ENCODE results near the gene MYL7. TPM values are rescaled to one million over a fixed set of nuclear protein-coding genes. Genes with fewer than 3 reads are reported as not detected.

MYL7 gene
- total and polyA plus RNA-seq, 2 donors: 1.9 to 2.7 TPM

GRCh38 chr7:44094365-44094764 is 46.8 kb downstream of the MYL7 start:
- WGBS: 44% methylated on average over 2 of the region's 2 CpGs
- Histone ChIP-seq H3K4me1 (ENCODE audit: insufficient read depth) (no peaks in the 10 kb centered on the region), H3K27ac (ENCODE audit: low read depth) (no peak overlapping the region), H3K4me3 (ENCODE audit: low read depth, low read length) (no peak overlapping the region), H3K36me3 (ENCODE audit: insufficient read depth) (no peaks in the 10 kb centered on the region)
- no peak for DNase-seq (ENCODE audit: extremely low spot score)

DNA sequence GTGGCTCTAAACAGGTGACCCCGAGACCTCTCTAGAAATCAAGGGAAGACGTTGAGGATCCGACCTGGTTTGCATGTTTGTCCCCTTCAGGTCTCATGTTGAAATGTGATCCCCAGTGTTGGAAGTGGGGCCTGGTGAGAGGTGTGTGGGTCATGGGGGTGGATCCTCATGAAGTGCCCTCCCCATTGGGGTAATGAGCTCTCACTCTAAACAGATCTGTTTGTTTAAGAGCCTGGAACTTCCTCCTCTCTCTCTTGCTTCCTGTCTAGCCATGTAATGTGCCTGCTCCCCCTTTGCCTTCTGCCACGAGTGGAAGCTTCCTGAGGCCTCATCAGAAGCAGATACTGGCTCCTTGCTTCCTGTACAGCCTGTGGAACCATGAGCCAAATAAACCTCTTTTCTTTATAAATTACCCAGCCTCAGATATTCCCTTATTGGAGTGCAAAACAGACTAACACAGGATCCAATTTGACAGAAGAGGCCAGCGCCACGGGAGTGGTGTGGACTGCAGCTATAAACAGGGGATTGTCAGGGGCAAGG is 48.0 kb downstream of the MYL7 start:
- WGBS: 85% methylated on average over 6 of the region's 6 CpGs
- H3K27ac ChIP-seq (ENCODE audit: low read depth): no peak overlapping the region
- H3K4me1 ChIP-seq (ENCODE audit: insufficient read depth): no peaks in the 10 kb centered on the region
- H3K36me3 ChIP-seq (ENCODE audit: insufficient read depth): no peaks in the 10 kb centered on the region
- no peak for DNase-seq (ENCODE audit: extremely low spot score)
- H3K4me3 ChIP-seq (ENCODE audit: low read depth, low read length): no peak overlapping the region

Small RNAs within 50 kb of the gene (small RNA-seq; reads per million reads assigned to genes)
- gene RNA5SP230: not detected

Other genes with a start within 250 kb of the MYL7 start
- gene URGCP, start 234.7 kb downstream of the MYL7 start, total RNA-seq: 24.1 TPM
- gene URGCP, start 234.7 kb downstream of the MYL7 start, polyA plus RNA-seq: 26.2 TPM
- gene UBE2D4, start 214.9 kb downstream of the MYL7 start, total RNA-seq: 12.7 TPM
- 23.5 TPM for gene UBE2D4, start 214.9 kb downstream of the MYL7 start, polyA plus RNA-seq
- gene SPDYE1, start 143.4 kb downstream of the MYL7 start, total RNA-seq: not detected
- gene SPDYE1, start 143.4 kb downstream of the MYL7 start, polyA plus RNA-seq: not detected
- 56.0 TPM for gene DBNL, start 96.6 kb downstream of the MYL7 start, total RNA-seq
- gene DBNL, start 96.6 kb downstream of the MYL7 start, polyA plus RNA-seq: 111 TPM
- 3.1 TPM for gene PGAM2, start 75.8 kb downstream of the MYL7 start, total RNA-seq
- 0.71 TPM for gene PGAM2, start 75.8 kb downstream of the MYL7 start, polyA plus RNA-seq
- 10.2 TPM for gene POLM, start 58.8 kb downstream of the MYL7 start, total RNA-seq
- 22.2 TPM for gene POLM, start 58.8 kb downstream of the MYL7 start, polyA plus RNA-seq
- 57.2 TPM for gene AEBP1, start 37.0 kb downstream of the MYL7 start, total RNA-seq
- 247 TPM for gene AEBP1, start 37.0 kb downstream of the MYL7 start, polyA plus RNA-seq
- gene POLD2, start 17.8 kb downstream of the MYL7 start, total RNA-seq: 37.5 TPM
- gene POLD2, start 17.8 kb downstream of the MYL7 start, polyA plus RNA-seq: 73.5 TPM
- gene GCK, start 48.1 kb upstream of the MYL7 start, total RNA-seq: 1.4 TPM
- gene GCK, start 48.1 kb upstream of the MYL7 start, polyA plus RNA-seq: 2.1 TPM
- gene YKT6, start 59.6 kb upstream of the MYL7 start, total RNA-seq: 25.3 TPM
- 58.0 TPM for gene YKT6, start 59.6 kb upstream of the MYL7 start, polyA plus RNA-seq
- 1.5 TPM for gene CAMK2B, start 184.3 kb upstream of the MYL7 start, total RNA-seq
- gene CAMK2B, start 184.3 kb upstream of the MYL7 start, polyA plus RNA-seq: 0.32 TPM